B cell (primary cell): ENCODE measurements around the gene LRRTM1. TPM values are rescaled to one million over a fixed set of nuclear protein-coding genes. Genes with fewer than 3 reads are reported as not detected.

Source experiments
- ATAC-seq: fragments of 200-7000 bp; cut with Tn5 transposase; one replicate; pipeline ENCODE4 v1.10.0; 2021; ENCODE audit warnings: low read depth, mild to moderate bottlenecking, moderate number of reproducible peaks, moderate library complexity
- CTCF ChIA-PET: fragments of 350-600 bp; sonication (Branson Sonifier 250); formaldehyde crosslinking; loops from one replicate; lab custom pipeline; 2021; ENCODE audit warnings: antibody characterized with exemption, inconsistent platforms; lab: Charles Lee
- POLR2A ChIA-PET: fragments of 350-600 bp; sonication (Branson Sonifier 250); formaldehyde crosslinking; loops from one replicate; lab custom pipeline; 2021; ENCODE audit warnings: antibody characterized with exemption; lab: Charles Lee
- DNase-seq: peaks from one replicate; pipeline ENCODE4 v3.0.0; 2013
- H2AFZ ChIP-seq: 2 replicates; pipeline ENCODE4 v1.6.1; 2012; ENCODE audit warnings: mild to moderate bottlenecking, low read depth, low read length; ENCODE audit not compliant: insufficient read depth, poor library complexity, severe bottlenecking
- H3K27ac ChIP-seq, 2 donors: 1 replicate in 1 of 2; 2 replicates in 1 of 2; pipeline ENCODE4 v1.5.1; 2012 to 2013; ENCODE audit warnings: low read length in 2 of 2, mild to moderate bottlenecking in 2 of 2, moderate library complexity in 1 of 2
- H3K27me3 ChIP-seq, 4 experiments: fragments of 200-600 bp in 1 of 4; sonication (generic) in 1 of 4; replicated peaks in 1 of 4; 1 replicate in 2 of 4; 2 replicates in 2 of 4; pipeline versions ENCODE4 v1.6.1 to v1.7.0; 2013 to 2016; ENCODE audit warnings: low read length in 3 of 4, mild to moderate bottlenecking in 2 of 4, mixed read lengths in 1 of 4, moderate library complexity in 1 of 4; ENCODE audit not compliant: insufficient read depth in 4 of 4, control insufficient read depth in 3 of 4; ENCODE audit errors: control extremely low read depth in 1 of 4
- H3K36me3 ChIP-seq, 2 experiments: replicated peaks in 1 of 2; 1 replicate in 1 of 2; 2 replicates in 1 of 2; pipeline versions ENCODE4 v1.6.1 to v1.7.1; 2013; ENCODE audit warnings: low read length in 1 of 2; ENCODE audit not compliant: insufficient read depth in 2 of 2, control insufficient read depth in 1 of 2; ENCODE audit errors: control extremely low read depth in 1 of 2, extremely low read depth in 1 of 2
- H3K4me1 ChIP-seq, 2 donors: fragments of 200-600 bp in 1 of 2; sonication (generic) in 1 of 2; 1 replicate in 1 of 2; 2 replicates in 1 of 2; pipeline versions ENCODE4 v1.5.1 to v1.6.1; 2013 to 2017; ENCODE audit warnings: low read length in 2 of 2; ENCODE audit not compliant: control insufficient read depth in 2 of 2, insufficient read depth in 2 of 2
- H3K4me2 ChIP-seq: replicated peaks from 2 replicates; pipeline ENCODE3; 2012; ENCODE audit warnings: mild to moderate bottlenecking, low read depth, low read length; ENCODE audit not compliant: poor library complexity, severe bottlenecking
- H3K4me3 ChIP-seq, 5 experiments: fragments of 200-600 bp in 1 of 5; sonication (generic) in 1 of 5; 1 replicate in 3 of 5; 2 replicates in 2 of 5; pipeline versions ENCODE4 v1.5.1 to v1.7.0; 2011 to 2016; ENCODE audit warnings: low read length in 4 of 5, mild to moderate bottlenecking in 4 of 5, low read depth in 2 of 5, control low read depth in 1 of 5, moderate library complexity in 1 of 5; ENCODE audit not compliant: insufficient read depth in 1 of 5; ENCODE audit errors: control extremely low read depth in 1 of 5, extremely low read depth in 1 of 5
- H3K79me2 ChIP-seq: fragments of 200-600 bp; sonication (generic); one replicate; pipeline ENCODE4 v1.6.0; 2016; ENCODE audit warnings: low read length; ENCODE audit not compliant: control insufficient read depth, insufficient read depth
- H3K9ac ChIP-seq: fragments of 200-600 bp; sonication (generic); 2 replicates; pipeline ENCODE4 v1.6.1; 2017; ENCODE audit warnings: mild to moderate bottlenecking, low read length, moderate library complexity
- H3K9me3 ChIP-seq, 3 donors: one replicate each; pipeline versions ENCODE4 v1.6.1 to v1.7.1; 2013; ENCODE audit warnings: low read length in 2 of 3; ENCODE audit not compliant: control insufficient read depth in 2 of 3, insufficient read depth in 1 of 3; ENCODE audit errors: control extremely low read depth in 1 of 3
- H4K20me1 ChIP-seq: 2 replicates; pipeline ENCODE4 v1.6.0; 2012; ENCODE audit warnings: mild to moderate bottlenecking, low read length; ENCODE audit not compliant: insufficient read depth, control insufficient read depth, poor library complexity, severe bottlenecking
- H3K27ac Mint-ChIP-seq: one replicate; pipeline ENCODE4 v1.8.0; 2021; ENCODE audit warnings: mixed read lengths
- H3K27me3 Mint-ChIP-seq: one replicate; pipeline ENCODE4 v1.8.0; 2021; ENCODE audit warnings: mixed read lengths
- H3K4me1 Mint-ChIP-seq: one replicate; pipeline ENCODE4 v1.8.0; 2021; ENCODE audit warnings: mixed read lengths
- H3K4me3 Mint-ChIP-seq: one replicate; pipeline ENCODE4 v1.8.0; 2021; ENCODE audit warnings: mixed read lengths
- H3K9me3 Mint-ChIP-seq: one replicate; pipeline ENCODE4 v1.8.0; 2022; ENCODE audit warnings: mixed read lengths; ENCODE audit not compliant: insufficient read depth
- EZH2 ChIP-seq: IDR thresholded peaks from 2 replicates; pipeline ENCODE4 v1.6.1; 2012; ENCODE audit warnings: borderline replicate concordance, low read depth, mild to moderate bottlenecking, moderate library complexity, low read length; ENCODE audit not compliant: insufficient read depth, poor library complexity, severe bottlenecking
- WGBS: methylation state at CpG from one replicate; pipeline ENCODE4 v1.1.5; 2013; ENCODE audit warnings: missing lambda C conversion rate; ENCODE audit not compliant: insufficient coverage; 5-methylcytosine and 5-hydroxymethylcytosine counted together
- intact Hi-C: fragments of 100-400 bp; cut with micrococcal nuclease; formaldehyde crosslinking; loops from one replicate; pipeline ENCODE4 v1.10.0; 2022
- polyA plus RNA-seq: library from polyadenylated mRNA; depleted of rRNA; stranded (reverse); fragments of >200 nt; gene quantifications from 2 replicates; pipeline ENCODE4 v1.2.3, GENCODE V29; 2012
- total RNA-seq, 2 donors: library from RNA; stranded (reverse); fragments of 120-200 nt in 1 of 2; gene quantifications; 1 replicate in 1 of 2; 2 replicates in 1 of 2; pipeline versions ENCODE4 v1.2.3 to v1.2.4, GENCODE V29; 2013 to 2022
- TF ChIP-seq, protein P1 (sequence below): fragments of 200-600 bp; IDR thresholded peaks from one replicate; pipeline ENCODE4 v1.8.0; 2022; ENCODE audit warnings: antibody characterized with exemption, mild to moderate bottlenecking

LRRTM1 gene
- total and polyA plus RNA-seq, 2 donors (not counting 1 experiment from before 2014, with no cell fraction given), result not detected

DNA sequence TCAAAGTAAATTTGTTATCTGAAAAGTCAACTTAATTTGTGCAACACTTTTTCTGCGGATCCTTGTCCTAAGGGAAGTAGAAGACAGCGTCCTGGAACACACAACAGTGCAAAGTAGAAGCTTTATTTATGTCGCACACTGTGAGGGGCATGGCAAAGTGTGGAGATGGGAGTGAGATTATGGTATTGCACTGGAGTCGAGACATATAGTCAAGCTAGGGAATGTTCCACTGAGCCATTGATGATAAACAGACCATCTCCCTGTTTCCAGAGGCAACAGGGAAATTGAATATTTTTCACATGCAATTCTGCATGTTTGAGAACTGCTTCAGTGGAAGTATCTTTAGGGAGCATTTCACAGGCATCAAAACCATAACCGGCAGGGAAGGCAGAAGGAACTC is 46.2 kb downstream of the LRRTM1 start:
- H3K9me3 ChIP-seq, result peaks cover 0 to 2% (median 0%) of the 10 kb centered on the region in 3 donors
- no peak overlapping the region for H3K4me2 ChIP-seq
- H4K20me1 ChIP-seq, result no peaks in the 10 kb centered on the region
- 92% methylated on average over 4 of the region's 5 CpGs for WGBS
- H3K4me3 ChIP-seq, result no peak overlapping the region
- H3K4me1 Mint-ChIP-seq, result no peaks in the 10 kb centered on the region
- H3K9me3 Mint-ChIP-seq, result peaks cover 2% of the 10 kb centered on the region
- H3K36me3 ChIP-seq, result no peaks in the 10 kb centered on the region
- H3K79me2 ChIP-seq, result no peaks in the 10 kb centered on the region
- no peak overlapping the region for H3K9ac ChIP-seq
- no peak overlapping the region for H2AFZ ChIP-seq
- no peaks in the 10 kb centered on the region for H3K4me1 ChIP-seq
- H3K27me3 ChIP-seq, result no peaks in the 10 kb centered on the region
- DNase-seq (no peak), ATAC-seq (no peak)
- TF ChIP-seq, protein P1, sequence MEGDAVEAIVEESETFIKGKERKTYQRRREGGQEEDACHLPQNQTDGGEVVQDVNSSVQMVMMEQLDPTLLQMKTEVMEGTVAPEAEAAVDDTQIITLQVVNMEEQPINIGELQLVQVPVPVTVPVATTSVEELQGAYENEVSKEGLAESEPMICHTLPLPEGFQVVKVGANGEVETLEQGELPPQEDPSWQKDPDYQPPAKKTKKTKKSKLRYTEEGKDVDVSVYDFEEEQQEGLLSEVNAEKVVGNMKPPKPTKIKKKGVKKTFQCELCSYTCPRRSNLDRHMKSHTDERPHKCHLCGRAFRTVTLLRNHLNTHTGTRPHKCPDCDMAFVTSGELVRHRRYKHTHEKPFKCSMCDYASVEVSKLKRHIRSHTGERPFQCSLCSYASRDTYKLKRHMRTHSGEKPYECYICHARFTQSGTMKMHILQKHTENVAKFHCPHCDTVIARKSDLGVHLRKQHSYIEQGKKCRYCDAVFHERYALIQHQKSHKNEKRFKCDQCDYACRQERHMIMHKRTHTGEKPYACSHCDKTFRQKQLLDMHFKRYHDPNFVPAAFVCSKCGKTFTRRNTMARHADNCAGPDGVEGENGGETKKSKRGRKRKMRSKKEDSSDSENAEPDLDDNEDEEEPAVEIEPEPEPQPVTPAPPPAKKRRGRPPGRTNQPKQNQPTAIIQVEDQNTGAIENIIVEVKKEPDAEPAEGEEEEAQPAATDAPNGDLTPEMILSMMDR, result no peak
- TF ChIP-seq EZH2, result no peak
- ChIA-PET POLR2A (no interaction called here), CTCF (no interaction called here)
- no peak overlapping the region for H3K27ac ChIP-seq
- H3K27ac Mint-ChIP-seq, result no peak overlapping the region
- no peaks in the 10 kb centered on the region for H3K27me3 Mint-ChIP-seq
- no peak overlapping the region for H3K4me3 Mint-ChIP-seq
- intact Hi-C loops, result no loop called here

DNA sequence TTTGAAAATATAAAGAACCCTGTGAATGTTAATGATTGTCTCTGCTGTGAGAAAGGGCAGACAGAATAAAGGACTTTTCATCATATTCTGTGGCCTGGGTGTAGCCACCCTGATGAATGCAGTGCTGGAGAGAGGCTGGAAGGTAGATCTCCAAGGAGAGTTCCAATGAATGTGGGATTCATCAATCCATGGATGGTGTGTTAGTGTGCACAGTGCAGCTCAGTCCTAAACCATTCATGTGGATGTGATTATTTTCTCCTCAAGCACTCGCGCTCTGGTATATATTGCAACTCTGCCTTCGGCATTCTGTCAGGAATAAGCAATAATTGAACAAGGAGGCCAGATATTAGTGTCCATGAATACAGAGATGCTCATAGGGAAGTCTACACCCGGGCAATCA is 47.1 kb downstream of the LRRTM1 start:
- ChIA-PET POLR2A (no interaction called here), CTCF (no interaction called here)
- Mint-ChIP-seq H3K9me3 (peaks cover 2% of the 10 kb centered on the region), H3K27me3 (no peaks in the 10 kb centered on the region), H3K27ac (no peak overlapping the region), H3K4me3 (no peak overlapping the region), H3K4me1 (no peaks in the 10 kb centered on the region)
- no peaks in the 10 kb centered on the region for H3K4me1 ChIP-seq
- H2AFZ ChIP-seq, result no peak overlapping the region
- H3K36me3 ChIP-seq, result no peaks in the 10 kb centered on the region
- intact Hi-C loops, result no loop called here
- no peak overlapping the region for H3K4me3 ChIP-seq
- WGBS, result 100% methylated on average over 4 of the region's 4 CpGs
- H3K4me2 ChIP-seq, result no peak overlapping the region
- H3K27me3 ChIP-seq, result no peaks in the 10 kb centered on the region
- H3K27ac ChIP-seq, result no peak overlapping the region
- no peak for ATAC-seq
- no peaks in the 10 kb centered on the region for H3K9me3 ChIP-seq
- DNase-seq, result no peak
- no peaks in the 10 kb centered on the region for H3K79me2 ChIP-seq
- no peaks in the 10 kb centered on the region for H4K20me1 ChIP-seq
- no peak for TF ChIP-seq EZH2
- TF ChIP-seq, protein P1, result no peak
- no peak overlapping the region for H3K9ac ChIP-seq
